ENCODE measurements around the gene CADM1.

The CADM1 gene

DNA sequence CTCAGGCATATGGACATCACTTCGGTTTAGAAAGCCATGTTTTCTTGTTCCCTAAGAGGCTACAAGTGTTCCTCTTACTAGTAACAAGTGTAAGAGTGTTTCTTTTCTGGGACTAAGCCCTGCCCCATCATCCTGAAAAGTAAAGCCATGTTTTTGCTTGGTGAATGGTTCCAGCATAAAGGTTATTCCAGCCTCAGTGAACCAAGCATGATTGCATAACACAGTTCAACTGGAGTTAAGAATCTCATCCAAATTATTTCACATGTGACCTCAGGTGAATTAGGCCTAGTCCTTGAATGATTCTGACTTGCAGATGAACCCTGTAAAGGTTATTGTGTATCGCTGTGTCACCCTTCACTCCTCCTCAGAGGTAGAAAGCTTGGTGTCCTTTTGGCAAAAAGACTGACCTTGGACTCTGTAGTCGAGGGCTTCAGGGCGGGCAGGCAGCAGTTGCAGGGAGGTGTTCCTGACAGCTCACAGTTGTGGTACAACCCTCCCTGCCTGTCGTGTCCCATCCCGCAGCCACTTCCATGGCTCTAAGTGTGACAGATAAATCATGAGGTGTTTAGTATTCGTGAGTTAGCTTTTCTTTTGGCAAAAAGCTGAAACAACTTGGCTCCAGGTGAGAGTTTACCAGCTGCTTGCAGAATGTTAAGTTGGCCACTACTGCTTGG lies 321.8 kb downstream of the CADM1 start:
- no peaks in the 10 kb centered on the region for H3K9me3 Mint-ChIP-seq
- H3K36me3 Mint-ChIP-seq, result no peaks in the 10 kb centered on the region

DNA sequence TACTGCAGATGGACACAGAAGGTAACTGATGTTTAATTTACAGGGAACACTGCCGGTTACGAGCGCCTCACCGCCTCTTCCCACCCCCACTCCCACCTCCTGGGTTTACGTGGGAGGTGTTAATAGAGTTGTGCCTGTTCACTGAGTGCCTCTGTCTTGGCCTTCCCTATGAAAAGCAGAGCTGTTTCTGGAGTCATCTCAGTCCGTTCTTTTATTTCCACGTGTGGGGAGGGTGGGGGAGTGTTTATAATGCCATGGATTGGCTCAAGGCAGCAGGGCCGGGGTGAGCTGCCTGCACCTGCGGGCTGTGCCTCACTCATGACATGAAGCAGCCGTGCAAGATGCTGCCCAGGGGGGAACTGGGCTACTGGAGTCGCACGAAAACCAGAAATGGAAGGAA lies 322.7 kb downstream of the CADM1 start:
- no peaks in the 10 kb centered on the region for H3K9me3 Mint-ChIP-seq
- no peaks in the 10 kb centered on the region for H3K36me3 Mint-ChIP-seq
- no peak overlapping the region for H3K27ac Mint-ChIP-seq
- no peak for DNase-seq
- no peaks in the 10 kb centered on the region for H3K4me1 Mint-ChIP-seq
- H3K4me3 Mint-ChIP-seq, result no peak overlapping the region
- ATAC-seq (replicated peaks), result no peak
- H3K27me3 Mint-ChIP-seq, result peaks cover 0 to under 1% of the 10 kb centered on the region in 2 donors

More for the DNA sequence above, 321.8 kb downstream of the CADM1 start:
- H3K4me1 Mint-ChIP-seq, result no peaks in the 10 kb centered on the region
- no peak for DNase-seq
- no peak overlapping the region for H3K27ac Mint-ChIP-seq
- ATAC-seq (replicated peaks), result no peak
- H3K27me3 Mint-ChIP-seq, result peaks cover 0 to 4% of the 10 kb centered on the region in 2 donors
- H3K4me3 Mint-ChIP-seq, result no peak overlapping the region

DNA sequence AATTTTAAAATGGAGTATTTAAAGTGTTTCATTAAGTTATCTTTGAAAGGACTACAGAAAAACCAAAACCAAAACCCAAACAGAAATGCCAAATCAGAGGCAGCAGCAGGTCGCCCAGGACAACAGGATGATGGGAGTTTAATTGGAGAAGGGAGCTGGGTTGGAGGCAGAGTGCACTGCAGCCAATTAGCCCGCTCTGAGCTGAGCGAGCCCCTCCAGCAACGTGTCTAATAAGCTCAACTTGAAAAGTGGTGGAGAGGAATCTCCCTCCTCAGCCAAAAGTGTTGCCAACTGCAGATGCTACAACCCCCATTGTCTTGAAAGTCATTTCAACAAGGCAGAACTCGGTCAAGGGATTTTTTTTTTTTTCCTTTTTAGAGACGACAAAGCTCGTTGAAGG lies 323.9 kb downstream of the CADM1 start:
- ATAC-seq (replicated peaks) (no peak), DNase-seq (no peak)
- Mint-ChIP-seq H3K4me3 (no peak overlapping the region), H3K27me3 (no peaks in the 10 kb centered on the region), H3K27ac (no peak overlapping the region), H3K4me1 (no peaks in the 10 kb centered on the region), H3K9me3 (no peaks in the 10 kb centered on the region), H3K36me3 (no peaks in the 10 kb centered on the region)

DNA sequence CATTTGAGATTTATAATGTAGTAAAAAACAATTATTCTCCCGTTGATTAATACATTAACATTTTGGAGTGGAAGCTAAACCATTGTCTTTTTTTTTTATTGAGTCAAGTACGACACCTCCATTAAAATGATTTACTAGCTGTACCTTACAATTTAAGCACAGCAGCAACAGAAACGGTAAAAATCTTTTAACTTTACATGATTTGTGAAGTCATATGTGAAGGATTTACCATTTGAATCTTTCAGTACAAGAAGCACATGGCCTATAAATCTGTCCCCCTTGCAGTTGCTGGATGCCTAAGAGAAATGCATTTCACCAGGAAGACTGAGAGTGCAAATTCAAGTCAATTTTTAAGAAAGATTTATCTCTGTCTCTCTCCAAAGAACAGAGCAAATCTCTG lies 324.6 kb downstream of the CADM1 start:
- Mint-ChIP-seq H3K4me3 (no peak overlapping the region), H3K27me3 (no peaks in the 10 kb centered on the region), H3K4me1 (no peaks in the 10 kb centered on the region), H3K27ac (no peak overlapping the region), H3K36me3 (no peaks in the 10 kb centered on the region), H3K9me3 (no peaks in the 10 kb centered on the region)
- ATAC-seq (replicated peaks), result no peak
- no peak for DNase-seq

DNA sequence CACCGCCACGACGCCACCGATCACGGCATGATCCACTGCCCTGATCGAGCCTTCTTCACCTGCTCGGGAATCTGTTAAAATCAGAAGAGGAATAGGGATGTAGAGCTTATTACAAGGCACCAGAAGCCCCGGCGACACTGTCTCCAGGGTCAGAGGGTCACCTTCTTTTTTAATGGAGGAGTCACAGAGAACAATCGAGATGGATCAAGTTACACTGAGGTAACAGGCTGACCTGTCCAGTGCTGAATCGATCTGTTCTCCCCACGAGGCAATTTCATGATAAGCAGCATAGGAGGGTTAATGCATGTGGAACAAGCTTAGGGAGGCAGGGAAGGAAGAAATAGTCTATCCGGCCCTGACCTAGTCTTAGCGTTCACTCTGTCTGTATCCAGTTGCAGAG lies 325.5 kb downstream of the CADM1 start:
- Mint-ChIP-seq H3K36me3 (no peaks in the 10 kb centered on the region), H3K27ac (no peak overlapping the region)

DNA sequence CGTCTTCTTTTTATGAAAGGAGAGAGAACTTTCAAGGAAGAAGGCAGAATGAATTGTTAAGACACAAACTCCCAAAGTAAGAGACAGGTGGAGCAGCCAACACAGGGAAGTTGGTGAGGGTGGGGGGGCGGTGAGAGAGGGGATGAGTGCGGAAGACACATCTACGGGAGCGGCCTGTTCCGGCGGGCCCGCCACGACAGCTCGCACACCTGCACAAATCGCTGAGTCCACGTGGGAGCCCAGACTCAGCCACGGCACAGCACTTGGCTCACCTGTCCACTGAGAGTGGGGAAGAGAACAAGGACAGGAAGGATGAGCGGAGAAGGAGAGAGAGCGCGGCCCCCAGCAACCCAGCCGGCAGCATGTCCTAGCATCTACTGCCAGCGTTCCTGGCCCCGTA lies 331.1 kb downstream of the CADM1 start:
- ATAC-seq (replicated peaks), result no peak
- Mint-ChIP-seq H3K9me3 (no peaks in the 10 kb centered on the region), H3K4me3 (no peak overlapping the region), H3K27me3 (no peaks in the 10 kb centered on the region), H3K27ac (no peak overlapping the region), H3K36me3 (no peaks in the 10 kb centered on the region), H3K4me1 (no peaks in the 10 kb centered on the region)
- no peak for DNase-seq

More for the DNA sequence above, 325.5 kb downstream of the CADM1 start:
- H3K9me3 Mint-ChIP-seq, result no peaks in the 10 kb centered on the region
- ATAC-seq (replicated peaks) (no peak), DNase-seq (no peak)
- H3K4me1 Mint-ChIP-seq, result no peaks in the 10 kb centered on the region
- H3K27me3 Mint-ChIP-seq, result no peaks in the 10 kb centered on the region
- no peak overlapping the region for H3K4me3 Mint-ChIP-seq

DNA sequence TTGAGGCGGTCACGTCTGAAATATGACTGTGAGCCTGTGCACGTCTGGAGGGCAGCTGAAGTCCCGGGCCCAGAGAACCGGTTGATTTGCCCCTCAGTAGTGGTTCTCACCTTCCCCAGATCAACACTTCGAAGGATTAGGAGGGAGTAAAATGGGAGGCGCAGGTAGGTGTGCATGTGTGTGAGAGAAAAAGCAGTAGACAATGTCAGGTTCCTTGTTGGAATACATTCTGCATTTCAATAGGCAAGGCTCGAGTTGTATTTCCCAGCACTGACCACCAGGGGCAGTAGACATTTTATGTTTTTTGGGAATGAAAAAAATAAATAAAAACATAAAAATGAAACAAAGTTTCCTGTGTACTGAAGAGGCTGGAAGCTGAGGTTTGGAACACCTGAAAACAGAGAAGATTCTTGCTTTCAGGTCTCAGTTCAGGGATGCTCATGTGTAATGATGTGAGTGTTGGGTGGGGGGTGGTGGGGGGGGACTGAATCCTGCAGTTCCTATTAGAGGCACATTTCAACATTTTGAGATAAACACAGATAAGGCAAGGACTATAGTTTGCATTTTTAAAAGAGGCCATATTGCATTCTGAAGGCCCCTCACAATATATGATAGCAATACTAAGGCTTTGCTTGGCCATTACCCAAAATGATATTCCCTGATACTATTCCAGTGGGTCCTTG lies 333.9 kb downstream of the CADM1 start:
- DNase-seq (no peak), ATAC-seq (replicated peaks) (no peak)
- Mint-ChIP-seq H3K27ac (no peak overlapping the region), H3K4me3 (no peak overlapping the region), H3K4me1 (no peaks in the 10 kb centered on the region), H3K9me3 (no peaks in the 10 kb centered on the region), H3K27me3 (no peaks in the 10 kb centered on the region), H3K36me3 (no peaks in the 10 kb centered on the region)

DNA sequence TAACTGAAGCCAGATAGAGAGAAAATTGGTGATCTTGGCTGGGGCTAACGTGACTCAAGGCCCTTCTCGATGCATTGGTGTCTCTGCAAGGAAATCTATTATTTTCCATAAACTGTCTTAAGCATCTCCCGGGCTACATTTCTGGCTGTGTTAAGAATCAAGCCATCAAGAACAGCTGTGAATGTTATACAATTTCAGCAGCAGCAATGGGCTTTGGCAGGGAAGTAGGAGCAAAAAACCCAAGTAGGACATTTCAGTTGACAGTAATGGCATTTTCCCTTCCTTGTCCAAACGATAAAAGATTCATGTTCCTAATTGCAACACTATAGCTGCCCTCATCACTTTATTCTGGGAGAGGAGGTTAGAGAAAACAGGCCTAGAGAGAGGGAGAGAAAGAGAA lies 335.0 kb downstream of the CADM1 start:
- Mint-ChIP-seq H3K9me3 (no peaks in the 10 kb centered on the region), H3K4me1 (no peaks in the 10 kb centered on the region), H3K27ac (no peak overlapping the region), H3K27me3 (no peaks in the 10 kb centered on the region), H3K36me3 (no peaks in the 10 kb centered on the region), H3K4me3 (no peak overlapping the region)
- no peak for ATAC-seq (replicated peaks)
- DNase-seq, result no peak

DNA sequence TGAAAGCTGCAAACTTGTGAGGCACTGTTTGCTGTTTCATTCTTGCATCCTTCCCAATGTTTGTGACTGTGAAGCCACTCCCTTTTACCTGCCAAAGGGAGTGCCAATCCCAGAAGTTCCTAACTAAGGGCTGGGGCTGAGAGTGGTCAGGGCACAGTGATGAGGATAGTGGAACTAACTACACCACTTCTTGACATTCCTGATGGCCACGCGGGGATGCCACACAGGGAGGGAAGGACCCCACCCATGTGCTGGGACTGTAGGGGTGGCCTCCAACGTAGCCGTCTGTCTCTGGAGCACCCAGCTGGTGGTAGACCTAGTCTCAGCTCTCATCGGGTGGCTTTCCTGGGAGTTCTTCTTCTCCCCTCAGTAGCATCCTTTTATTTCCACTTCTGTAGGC lies 335.5 kb downstream of the CADM1 start:
- no peaks in the 10 kb centered on the region for H3K36me3 Mint-ChIP-seq
- ATAC-seq (replicated peaks) (no peak), DNase-seq (no peak)
- H3K27me3 Mint-ChIP-seq, result peaks cover 0 to 3% of the 10 kb centered on the region in 2 donors
- no peaks in the 10 kb centered on the region for H3K4me1 Mint-ChIP-seq
- H3K27ac Mint-ChIP-seq, result no peak overlapping the region
- H3K9me3 Mint-ChIP-seq, result no peaks in the 10 kb centered on the region
- H3K4me3 Mint-ChIP-seq, result no peak overlapping the region

DNA sequence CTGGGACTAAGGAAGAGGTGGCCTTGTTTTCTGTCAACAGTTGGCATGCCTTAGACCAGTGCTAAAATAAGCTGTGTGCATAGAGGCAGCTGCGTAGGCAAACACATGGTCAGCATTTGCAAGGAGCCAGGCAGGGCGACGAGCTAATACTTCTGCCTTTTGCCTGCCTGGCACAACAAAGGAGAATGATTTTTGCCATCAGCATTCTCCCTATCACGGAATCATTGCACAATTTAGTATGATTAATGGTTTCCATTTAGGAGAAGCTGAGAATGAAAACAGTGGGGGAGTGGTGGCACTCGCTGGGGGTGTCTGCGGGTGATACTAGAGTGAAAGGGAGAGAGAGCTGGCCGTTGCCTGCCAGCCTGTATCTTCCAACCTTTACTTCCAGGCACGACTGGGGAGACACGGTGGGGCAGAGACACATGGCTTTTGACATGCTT lies 336.0 kb downstream of the CADM1 start:
- peaks cover 0 to 5% of the 10 kb centered on the region in 2 donors for H3K27me3 Mint-ChIP-seq
- no peaks in the 10 kb centered on the region for H3K4me1 Mint-ChIP-seq
- ATAC-seq (replicated peaks), result no peak
- no peak overlapping the region for H3K27ac Mint-ChIP-seq
- H3K4me3 Mint-ChIP-seq, result no peak overlapping the region
- H3K9me3 Mint-ChIP-seq, result no peaks in the 10 kb centered on the region
- DNase-seq, result no peak
- H3K36me3 Mint-ChIP-seq, result no peaks in the 10 kb centered on the region

DNA sequence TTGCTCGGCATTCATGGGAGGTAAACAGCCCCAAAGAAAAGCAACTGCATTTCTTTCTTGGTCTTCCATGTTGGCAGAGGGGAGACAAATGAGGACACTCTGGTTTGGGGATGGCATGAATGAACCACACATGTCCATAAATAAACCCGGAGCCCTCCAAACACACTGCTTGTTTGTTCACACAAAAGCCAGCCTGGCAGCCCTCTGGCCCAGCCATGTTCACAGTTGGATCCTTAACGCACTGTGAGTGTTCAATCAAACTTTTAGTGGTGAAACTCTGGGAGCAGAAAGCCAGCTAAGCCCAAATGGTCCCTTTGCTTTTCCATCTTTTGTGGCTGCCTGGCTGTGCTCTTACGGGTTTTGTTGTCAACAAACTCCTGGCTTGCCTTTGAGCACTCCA lies 336.8 kb downstream of the CADM1 start:
- Mint-ChIP-seq H3K36me3 (no peaks in the 10 kb centered on the region), H3K9me3 (no peaks in the 10 kb centered on the region), H3K27me3 (peaks cover 5% of the 10 kb centered on the region in 2 donors), H3K27ac (no peak overlapping the region), H3K4me3 (no peak overlapping the region), H3K4me1 (no peaks in the 10 kb centered on the region)
- no peak for ATAC-seq (replicated peaks)
- DNase-seq, result no peak

DNA sequence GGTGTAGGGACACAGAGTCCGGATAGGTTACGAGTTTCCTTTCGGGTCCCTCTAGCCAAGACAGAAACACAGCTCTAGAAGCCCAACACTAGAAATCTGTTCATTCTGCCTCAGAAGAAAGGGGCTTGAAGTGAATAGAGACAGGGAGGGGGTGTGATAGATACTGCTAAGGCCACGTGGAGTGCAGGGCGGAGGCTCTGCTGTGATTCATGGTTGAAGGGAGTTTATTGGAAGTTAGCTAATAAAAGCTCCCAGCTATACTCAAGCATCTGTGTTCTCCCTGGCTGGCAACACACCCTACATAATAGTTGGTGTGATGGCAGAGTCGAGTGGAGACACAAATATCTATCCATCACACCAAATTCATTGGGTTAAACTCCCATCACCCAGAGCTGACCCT lies 337.4 kb downstream of the CADM1 start:
- no peak for DNase-seq
- no peak for ATAC-seq (replicated peaks)
- H3K4me1 Mint-ChIP-seq, result no peaks in the 10 kb centered on the region
- no peaks in the 10 kb centered on the region for H3K36me3 Mint-ChIP-seq
- no peak overlapping the region for H3K4me3 Mint-ChIP-seq
- peaks cover 5 to 8% of the 10 kb centered on the region in 2 donors for H3K27me3 Mint-ChIP-seq
- H3K27ac Mint-ChIP-seq, result no peak overlapping the region
- no peaks in the 10 kb centered on the region for H3K9me3 Mint-ChIP-seq

DNA sequence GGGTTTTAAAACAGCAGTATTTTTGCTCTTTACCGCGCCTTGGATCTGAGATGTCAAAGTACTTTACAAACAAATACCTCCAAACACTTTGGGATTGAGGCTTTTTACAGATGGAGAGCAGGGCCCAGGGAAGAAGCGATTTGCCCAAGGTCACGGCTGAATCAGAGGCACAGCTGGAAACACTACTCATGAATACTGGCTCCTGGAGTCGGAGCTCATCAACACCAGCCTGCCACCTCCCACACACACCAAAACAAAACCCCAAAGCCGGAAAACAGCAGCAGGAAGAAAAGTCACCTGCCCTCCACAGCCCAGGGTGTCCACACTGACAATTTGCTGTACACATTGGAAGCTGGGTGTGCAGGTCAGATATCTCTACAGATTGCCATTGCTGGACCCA lies 339.4 kb downstream of the CADM1 start:
- Mint-ChIP-seq H3K27me3 (peaks cover 5 to 15% of the 10 kb centered on the region in 2 donors), H3K4me1 (no peaks in the 10 kb centered on the region), H3K27ac (no peak overlapping the region), H3K9me3 (peaks cover 0 to 3% of the 10 kb centered on the region in 2 donors), H3K36me3 (no peaks in the 10 kb centered on the region), H3K4me3 (no peak overlapping the region)
- ATAC-seq (replicated peaks) (no peak), DNase-seq (no peak)

DNA sequence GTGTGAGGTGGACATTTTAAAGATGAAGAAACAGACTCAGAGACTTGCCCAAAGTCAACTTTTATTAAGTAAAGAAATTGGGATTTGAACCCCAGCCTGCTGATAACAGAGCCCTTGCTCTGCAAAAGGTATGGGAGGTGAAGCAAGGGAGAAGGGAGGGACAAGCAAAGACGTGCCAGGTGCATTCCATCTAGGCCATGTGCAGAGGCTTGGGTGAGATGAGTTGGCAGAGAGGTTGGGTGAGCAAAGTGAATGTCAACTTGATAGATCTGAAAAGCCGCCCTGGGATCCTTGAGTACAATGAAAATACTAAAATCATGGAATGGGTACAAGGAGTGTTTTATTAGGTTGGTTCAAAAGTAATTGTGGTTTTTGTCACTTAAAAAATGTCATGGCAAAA lies 341.3 kb downstream of the CADM1 start:
- no peak for ATAC-seq (replicated peaks)
- Mint-ChIP-seq H3K4me1 (no peaks in the 10 kb centered on the region), H3K9me3 (peaks cover 0 to 3% of the 10 kb centered on the region in 2 donors), H3K27me3 (peaks cover 5 to 15% of the 10 kb centered on the region in 2 donors), H3K27ac (no peak overlapping the region), H3K4me3 (no peak overlapping the region), H3K36me3 (no peaks in the 10 kb centered on the region)
- no peak for DNase-seq

DNA sequence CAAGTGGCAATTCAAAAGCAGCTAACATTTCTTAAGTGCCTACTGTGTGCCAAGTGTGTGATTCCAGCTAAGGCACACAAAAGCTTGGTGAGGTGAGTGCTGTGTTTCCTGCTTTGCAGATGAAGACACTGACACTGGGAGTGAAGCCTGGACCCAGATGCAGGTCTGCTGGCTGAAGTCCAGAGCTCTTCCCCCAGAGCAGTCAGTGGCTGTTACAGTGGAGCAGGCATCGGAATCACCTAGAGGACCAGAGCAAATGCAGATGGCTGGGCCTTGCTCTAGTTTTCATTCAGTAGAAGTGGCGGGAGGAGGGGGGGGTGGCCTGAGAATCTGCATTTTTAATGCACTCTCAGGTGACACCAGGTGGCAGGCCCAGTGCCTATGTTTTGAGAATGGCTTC lies 342.3 kb downstream of the CADM1 start:
- no peaks in the 10 kb centered on the region for H3K4me1 Mint-ChIP-seq
- no peak for DNase-seq

More for the DNA sequence above, 342.3 kb downstream of the CADM1 start:
- no peak for ATAC-seq (replicated peaks)
- Mint-ChIP-seq H3K27ac (no peak overlapping the region), H3K9me3 (peaks cover 0 to 3% of the 10 kb centered on the region in 2 donors), H3K4me3 (no peak overlapping the region), H3K27me3 (peaks cover 5 to 15% of the 10 kb centered on the region in 2 donors), H3K36me3 (no peaks in the 10 kb centered on the region)

Data from stimulated activated naive B cell treated with anti-CD40 and anti-IgM and Interleukin-4, amounts not matched to agents 10 μg/mL and 1 μg/mL and 100 μg/mL, for 72 hours (primary cell).